Stimulated activated CD4-positive, alpha-beta T cell treated with anti-CD3 and anti-CD28 coated beads, Interleukin-4, amount 100 ng/mL, for 48 hours (primary cell): ENCODE data around the gene SF3B1.
"Not testable (repeated sequence)": the region's sequence is repeated elsewhere in the genome, so short reads cannot be mapped to it uniquely, and the experiment has no call there.

ENCODE experiments used
- DNase-seq, 2 donors: peaks; one replicate each; pipeline ENCODE4 v3.0.0-alpha.2; 2020; ENCODE audit warnings: low read depth in 2 of 2

Gene SF3B1

DNA sequence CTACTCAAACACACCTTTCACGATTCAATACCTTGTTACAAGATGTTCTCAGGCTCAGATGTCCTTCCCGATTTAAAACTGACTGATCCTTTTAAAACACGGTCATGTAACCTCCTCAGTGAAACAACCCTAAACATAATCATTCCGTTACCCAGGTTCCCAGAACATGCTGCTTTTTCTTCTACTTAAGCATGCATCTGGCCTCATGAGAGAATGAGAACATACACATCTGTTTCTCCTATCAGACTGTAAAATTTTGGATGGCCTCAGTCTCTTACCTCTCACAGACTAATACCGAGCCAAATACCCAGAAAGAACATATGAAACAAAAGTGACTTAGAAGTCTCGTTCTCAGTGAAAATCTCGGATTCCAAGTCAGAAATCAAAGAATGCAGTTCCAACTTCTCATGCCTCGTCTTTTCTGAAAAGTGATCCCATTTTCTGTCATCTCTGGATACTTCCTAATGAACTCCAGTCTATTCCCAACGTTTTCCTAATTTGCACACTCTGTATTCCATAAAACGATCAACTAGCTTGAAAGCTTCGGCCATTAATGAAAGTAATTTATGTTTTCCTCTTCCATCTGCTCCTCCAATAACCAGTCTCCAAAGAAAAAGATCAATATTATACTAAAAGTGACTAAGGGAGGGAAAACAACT lies 919 bp downstream of the SF3B1 start:
- no peak for DNase-seq

DNA sequence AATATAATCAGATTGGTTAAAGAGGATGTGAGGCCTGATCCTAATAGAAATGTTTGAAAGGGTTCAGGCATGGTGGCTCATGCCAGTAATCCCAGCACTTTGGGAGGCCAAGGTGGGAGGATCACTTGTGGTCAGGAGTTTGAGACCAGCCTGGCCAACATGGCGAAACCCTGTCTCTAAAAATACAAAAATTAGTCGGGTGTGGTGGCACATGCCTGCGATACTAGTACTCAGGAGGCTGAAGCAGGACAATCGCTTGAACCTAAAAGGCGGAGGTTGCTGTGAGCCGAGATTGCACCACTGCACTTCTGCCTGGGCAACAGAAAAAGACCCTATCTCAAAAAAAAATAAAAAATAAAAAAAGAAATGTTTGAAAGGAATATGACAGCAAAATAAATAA lies 2.3 kb downstream of the SF3B1 start:
- DNase-seq, result not testable (repeated sequence)

DNA sequence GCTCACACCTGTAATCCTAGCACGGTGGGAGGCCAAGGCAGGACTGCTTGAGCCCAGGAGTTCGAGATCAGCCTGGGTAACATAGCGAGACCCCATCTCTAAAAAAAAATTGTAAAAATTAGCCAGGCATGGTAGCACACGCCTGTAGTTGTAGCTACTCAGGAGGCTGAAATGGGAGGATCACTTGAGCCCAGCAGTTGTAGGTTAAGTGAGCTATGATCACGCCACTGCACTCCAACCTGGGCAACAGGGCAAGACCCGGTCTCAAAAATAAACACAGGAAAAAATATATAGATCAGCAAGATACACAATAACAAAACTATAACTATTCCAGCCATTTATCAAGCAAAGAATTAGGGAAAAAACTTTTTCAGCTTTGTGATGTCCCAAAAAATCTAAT lies 3.0 kb downstream of the SF3B1 start:
- DNase-seq, result no peak

DNA sequence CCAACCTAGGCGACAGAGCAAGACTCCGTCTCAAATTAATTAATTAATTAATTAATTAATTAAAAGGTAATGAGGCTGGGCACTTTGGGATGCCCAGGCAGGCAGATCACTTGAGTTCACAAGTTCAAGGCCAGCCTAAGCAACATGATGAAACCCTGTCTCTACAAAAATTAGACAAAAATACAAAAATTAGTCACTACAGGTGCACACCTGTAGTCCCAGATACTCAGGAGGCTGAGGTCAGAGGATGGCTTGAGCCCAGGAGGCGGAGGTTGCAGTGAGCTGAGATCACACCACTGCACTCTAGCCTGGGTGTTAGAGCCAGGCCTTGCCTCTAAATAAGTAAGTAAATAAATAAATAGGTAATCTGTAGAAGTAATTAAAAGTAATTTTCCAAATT lies 6.8 kb downstream of the SF3B1 start:
- DNase-seq, result no peak

DNA sequence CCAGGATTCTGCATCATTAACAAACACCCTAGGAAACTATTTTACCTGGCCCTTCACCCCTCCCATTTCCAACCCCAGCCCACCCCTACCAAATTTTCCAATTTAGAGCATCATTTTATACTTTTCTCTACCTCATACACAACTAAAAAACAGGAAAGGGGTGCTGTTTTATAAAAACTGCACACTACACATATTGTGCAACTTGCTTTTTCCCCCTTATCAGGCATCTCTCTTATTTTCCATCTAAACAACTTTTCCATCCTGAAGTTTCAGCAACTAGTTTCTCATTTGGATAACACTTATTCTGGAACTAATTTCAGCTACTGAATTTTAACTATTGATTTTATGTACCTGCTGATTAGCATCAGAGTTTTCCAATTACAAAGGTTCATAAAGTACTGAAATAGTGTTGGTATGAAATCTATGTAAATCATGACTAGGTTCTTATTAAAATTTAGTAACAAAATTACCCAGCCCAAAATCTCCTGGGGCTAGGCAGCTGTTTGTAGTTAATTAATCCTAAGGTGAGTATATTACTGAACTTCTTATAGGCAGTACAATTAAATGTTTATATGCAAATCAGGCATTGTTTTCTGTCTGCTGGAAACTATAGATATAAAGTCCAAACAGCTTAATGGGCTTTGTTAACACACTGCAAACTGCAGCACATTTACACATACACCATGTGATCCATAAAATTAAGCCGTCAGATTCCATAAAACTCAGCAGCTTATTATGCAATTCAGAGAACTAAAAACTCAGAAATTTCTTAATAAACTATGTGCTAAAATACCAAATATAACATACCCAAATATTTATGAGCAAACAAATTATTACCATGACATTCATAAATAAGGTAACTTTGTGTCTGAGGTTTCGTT lies 7.9 kb downstream of the SF3B1 start:
- DNase-seq, result no peak

DNA sequence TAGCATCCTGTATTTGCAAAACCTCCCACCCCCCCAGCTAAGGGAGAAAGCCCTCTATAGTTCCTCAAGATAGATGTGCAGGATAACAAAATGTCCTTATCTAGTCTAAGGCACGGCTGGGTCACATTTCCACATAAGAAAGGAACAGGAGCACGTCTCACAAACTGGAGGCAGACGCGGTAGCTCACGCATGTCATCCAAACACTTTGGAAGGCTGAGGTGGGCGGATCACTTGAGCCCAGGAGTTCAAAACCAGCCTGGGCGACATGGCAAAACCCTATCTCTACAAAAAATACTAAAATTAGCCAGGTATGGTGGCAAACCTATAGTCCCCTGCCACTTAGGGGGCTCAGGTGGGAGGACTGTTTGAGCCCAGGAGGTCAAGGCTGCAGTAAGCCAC lies 9.3 kb downstream of the SF3B1 start:
- DNase-seq, result no peak

DNA sequence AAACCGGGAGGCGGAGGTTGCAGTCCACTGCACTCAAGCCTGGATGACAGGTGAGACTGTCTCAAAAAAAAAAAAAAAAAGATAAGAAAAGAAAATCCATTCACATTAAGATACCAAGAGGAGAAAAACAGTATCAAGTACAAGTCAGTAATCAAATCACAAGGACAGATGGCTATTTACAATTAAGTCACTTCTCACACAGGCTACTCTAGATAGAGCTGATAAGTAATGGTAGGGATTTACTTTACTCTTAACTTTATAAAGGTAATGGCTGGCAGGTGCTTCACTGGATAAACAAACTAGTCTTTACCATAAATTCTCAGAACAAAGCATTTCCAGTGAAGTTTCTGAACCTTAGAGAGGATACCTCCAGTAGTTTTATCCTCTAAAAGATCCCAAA lies 11.5 kb downstream of the SF3B1 start:
- no peak for DNase-seq

DNA sequence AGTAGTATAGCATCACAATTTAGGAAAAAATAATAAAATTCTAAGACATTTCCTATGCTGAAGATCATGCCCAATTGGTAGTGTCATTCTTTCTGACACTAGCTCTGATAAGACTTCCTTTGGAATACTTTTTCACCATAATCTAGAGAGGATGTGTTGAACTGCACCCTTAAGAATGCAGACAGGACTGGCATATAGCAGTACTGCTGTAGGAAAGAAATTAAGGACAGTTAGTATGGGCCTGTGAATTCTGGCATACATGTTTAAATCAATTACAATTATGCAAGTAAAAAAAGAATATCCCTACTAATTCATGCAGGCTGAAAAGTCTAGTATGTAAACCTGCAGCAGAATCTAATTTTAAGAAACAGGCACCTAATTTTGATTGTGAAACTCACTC lies 15.4 kb downstream of the SF3B1 start:
- DNase-seq, result no peak

DNA sequence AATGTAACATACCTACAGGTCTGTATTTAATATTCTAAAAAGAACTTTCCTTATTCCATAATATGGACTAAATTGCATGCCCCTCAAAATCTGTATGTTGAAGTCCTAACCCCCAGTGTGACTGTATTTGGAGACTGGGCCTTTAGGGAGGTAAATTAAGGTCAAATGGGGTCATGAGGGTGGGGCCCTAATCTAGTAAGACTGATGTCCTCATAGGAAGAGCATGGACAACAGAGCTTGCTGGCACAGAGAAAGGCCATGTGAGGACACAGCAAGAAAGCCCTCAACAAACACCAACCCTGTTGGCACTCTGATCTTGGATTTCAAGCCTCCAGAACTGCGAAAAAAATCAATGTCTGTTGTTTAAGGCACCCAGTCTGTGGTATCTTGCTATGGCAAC lies 18.6 kb downstream of the SF3B1 start:
- no peak for DNase-seq

DNA sequence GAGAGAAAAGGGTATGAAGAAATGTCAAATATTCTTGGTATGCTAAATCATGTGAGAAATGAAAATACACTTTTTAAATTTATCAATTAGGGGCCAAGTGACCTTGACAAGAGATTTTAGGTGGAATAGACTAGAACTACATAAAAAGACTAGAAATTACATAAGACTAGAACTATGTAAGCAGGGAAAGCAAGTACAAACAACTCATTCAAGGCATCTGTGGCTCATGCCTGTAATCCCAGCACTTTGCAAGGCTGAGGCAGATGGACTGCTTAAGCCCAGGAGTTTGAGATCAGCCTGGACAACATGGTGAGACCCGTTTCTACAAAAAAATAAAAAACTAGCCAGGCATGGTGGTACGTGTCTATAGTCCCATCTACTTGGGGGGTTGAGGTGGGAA lies 20.3 kb downstream of the SF3B1 start:
- DNase-seq, result no peak

DNA sequence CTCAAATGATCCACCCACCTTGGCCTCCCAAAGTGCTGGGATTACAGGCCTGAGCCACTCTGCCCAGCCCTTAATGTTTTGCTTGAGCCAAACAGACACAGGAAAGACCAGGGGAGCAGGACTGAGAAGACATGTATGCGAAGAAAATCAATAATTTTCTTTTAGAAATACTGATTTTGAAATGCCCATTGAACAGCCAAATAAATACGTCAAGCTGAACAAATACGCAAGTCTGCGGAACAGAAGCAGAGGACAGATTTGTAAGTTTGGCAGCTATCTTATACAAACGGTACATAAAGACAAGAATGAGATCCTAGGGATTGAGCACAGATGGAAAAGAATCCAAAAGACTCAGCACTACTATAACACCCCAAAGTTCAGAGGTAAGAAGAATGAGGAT lies 20.8 kb downstream of the SF3B1 start:
- DNase-seq, result no peak

DNA sequence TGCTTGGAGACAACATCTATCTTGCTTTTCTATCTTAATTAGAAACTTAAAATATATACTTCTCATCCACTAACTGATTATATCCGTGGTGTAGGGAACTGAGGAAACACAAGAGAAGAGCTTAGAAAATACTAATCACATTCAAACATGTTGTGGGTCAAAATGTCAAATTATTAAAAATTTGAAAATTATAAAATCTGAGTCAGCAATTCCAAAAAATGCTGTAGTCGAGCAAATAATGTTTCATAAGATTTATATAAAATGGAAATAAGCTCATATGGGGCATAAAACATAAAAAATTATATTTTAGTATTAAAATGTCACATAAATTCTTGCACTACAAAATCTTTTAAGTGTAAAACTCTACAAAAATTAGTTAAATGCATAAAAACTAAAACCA lies 29.2 kb downstream of the SF3B1 start:
- DNase-seq, result no peak

DNA sequence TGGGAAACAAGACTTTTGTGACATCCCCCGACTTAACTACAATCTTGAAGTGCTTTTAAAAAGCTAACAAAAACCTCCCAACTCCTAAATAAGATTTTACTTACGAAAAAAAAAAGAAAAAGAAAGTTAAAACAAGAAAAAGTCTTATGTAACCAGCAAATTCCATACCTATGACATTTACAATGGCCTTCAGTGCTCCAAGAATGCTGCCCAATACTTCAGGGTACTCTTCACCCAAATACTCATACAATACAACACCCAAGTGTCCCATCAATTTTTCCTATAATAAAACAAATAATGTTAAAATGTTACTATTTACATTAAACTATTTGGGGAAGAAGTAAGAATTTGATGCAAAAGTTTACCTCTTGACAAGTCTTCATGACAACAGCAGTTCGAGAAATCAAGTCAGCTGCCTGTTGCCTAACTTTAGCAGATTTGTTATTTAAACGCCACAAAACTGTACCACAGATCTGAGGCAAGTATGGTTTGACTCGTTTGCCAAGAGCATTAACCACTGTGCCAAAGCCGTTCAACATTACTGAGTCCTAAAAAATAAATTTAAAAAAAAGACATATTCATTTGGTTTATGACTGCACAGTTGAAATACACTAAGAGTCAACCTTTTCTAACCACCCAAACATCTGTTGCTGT lies 34.8 kb downstream of the SF3B1 start:
- DNase-seq, result no peak

DNA sequence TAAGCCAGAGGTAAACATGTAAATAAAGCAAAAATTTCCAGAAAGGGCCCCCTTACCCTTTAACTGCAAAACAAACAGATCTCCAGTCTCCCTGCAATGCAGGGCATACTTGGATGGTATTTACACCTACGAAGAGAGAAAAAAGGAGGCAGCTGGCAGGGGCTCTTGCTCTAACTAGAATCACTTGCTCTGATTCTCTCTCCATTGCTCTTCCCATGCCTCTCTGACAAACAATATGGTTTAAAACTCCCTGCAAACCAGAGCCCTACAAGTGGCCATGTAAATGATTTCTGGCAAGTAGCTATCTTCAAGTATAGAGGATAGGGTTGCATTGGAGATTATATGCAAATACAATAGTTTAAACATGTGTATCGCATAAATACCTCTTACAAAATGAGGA lies 35.9 kb downstream of the SF3B1 start:
- DNase-seq, result no peak

DNA sequence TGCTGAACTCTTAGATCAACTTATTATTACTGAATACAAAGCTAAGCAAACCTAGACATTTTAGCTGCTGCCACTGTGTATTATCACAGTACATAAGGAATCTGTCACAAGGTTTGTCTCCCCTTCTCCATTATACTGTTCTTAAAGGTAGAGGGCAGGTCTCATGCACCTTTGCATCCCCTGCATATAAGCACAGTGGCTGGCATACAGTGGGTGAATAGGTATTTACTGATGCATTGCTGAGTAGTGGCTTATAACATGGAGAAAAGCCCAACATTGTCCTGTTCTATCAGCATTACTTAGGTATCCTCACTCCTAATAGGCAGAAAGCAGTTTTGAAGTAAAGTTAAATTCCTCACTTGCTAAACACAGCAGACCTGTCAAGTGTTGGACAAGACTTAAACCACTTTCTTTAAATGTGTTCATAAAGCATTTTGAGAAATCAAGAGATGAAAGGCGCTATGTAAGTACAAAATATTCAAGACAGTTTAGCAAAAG lies 43.6 kb downstream of the SF3B1 start:
- DNase-seq, result no peak

DNA sequence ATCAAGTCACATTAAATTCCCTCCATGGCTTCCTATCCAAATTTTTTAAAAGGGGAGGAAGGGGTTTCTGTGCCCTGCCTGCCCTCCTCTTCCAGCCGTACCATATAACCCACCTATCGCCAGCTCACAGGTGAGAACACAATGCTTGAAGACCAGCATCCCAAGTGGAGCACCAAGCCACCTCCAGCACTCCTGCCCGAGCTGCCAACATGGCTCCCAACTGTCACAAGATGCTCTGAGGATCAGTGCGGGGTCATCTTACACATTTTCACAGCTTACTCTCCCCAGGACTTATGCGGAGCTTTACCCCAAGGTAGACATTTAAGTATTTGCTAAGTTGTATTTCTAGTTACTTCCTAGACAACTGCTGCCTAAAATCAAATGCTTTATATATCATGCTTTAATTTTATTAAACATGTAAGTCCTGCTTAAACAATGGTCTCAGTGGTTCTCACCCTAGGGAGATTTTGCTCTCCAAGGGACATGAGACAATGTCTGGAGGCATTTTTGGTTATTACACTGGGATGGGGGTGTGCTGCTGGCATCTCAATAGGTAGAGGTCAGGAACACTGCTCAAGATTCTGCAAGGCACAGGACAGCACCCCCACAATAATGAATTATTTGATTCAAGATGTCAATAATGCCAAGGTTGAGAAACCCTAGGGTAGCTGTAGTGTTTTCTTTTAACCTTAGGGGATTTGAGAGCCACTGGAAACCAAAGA lies 45.8 kb downstream of the SF3B1 start:
- DNase-seq, result no peak

DNA sequence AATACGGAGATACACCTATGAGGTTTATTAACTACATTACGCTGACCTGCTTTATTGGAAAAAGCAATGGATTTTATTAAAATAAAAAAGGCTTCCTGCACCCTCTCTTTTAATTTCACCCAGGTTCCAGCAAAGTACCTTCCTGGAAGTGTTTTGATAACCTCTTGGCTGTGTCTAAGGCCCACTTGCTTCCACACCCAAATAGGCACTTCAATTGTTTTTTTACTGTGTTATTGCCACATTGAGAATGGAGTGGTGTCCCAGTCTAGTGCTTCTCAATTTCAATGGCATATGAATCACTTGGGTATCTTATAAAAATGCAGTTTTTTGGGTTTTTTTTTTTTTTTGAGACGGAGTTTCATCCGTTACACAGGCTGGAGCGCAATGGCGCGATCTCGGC lies 47.6 kb downstream of the SF3B1 start:
- DNase-seq, result no peak

DNA sequence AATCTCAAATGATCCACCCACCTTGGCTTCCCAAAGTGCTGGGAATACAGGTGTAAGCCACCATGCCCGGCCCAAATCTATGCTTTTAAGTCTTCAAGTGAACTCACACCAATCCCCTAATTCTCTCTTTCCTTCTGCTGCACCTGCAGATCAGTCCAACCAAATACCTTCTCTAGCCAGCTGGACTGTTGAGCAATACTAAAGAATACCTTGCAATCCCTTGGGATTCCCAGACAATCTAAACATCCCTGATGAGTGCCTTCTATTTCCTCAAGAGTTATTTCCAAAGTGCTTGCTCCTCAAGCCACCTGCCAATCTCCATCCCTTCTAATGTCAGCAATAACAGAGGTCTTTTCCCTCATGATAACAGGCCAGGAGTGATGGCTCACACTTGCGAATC lies 48.6 kb downstream of the SF3B1 start:
- DNase-seq, result no peak

DNA sequence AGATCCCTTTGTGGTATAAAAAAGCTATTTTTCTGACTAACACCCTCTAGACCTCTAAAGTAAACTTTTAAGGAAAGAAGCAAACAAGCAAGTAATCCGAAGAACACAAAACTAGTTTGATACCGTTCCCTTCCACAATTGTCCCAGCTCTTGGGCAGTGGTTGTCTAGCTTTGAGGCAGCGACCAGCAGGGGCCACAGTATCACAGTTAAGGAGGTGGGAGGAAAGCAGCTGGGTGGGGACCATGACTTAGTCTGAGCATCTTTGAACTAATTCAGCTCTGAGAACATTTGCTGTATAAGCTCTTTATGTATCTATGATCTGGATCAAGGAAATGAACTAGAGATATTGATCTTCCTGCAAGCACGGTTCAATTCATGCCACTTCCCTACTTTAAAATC lies 51.0 kb downstream of the SF3B1 start:
- DNase-seq, result no peak

DNA sequence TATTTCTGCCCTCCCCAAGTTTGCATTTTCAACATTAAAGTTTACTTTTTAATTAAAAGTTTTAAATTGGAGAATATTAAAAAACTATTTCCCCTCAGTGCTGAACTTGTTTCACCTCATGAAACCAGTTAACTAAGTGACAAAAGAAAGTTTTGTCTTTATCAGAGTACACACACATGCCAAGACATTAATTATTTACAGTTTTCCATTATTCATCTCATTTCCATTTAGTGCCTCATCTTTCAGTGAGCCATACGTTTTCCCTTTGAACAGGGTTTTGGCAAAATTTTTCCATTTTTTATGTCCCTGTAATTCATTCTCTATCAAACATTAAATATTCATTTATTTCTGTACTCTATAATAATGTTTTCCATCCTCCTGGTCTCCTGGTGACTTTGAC lies 53.2 kb downstream of the SF3B1 start:
- no peak for DNase-seq

DNA sequence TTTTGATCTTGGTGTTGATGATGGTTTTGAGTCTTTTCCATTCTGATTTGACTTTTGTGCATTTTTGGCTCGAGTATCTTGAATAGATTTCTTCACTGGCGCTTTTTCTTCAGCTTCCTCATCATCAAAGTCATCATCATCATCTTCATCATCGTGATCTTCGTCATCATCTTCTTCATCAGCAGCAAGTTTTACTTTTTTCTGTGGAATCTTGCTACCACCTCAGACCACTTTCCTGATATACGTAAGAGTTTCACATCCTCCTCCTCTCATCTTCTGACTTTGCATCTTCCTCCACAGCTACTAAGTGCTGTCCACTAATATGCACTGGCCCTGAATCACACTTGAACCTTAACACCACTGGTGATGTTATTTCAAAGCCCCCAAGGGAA lies 54.9 kb downstream of the SF3B1 start:
- not testable (repeated sequence) for DNase-seq

DNA sequence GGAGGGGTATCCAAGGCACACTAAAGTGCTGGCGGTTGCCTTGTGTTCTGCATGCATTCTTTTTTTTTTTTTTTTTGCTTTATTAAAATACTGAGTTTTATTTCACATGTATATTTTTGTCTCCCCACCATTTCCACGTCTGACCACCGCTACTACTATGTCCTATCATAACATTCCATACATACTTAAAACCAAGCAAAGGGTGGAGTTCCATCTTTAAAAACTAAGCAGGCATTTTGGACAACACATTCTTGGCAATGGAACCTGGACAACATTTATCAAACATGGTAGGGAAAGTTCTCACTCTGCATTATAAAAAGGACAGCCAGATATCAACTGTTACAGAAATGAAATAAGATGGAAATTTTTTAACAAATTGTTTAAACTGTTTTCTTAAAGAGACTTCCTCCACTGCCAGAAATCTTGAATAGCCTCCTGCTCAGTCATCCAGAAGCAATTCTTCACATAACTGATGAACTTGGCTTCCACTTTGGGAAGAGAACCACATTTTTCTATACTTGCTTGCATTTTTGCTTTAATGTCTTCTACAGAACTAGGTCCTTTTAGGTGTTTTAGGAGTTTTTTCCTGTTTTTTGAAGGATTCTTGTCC lies 55.4 kb downstream of the SF3B1 start:
- not testable (repeated sequence) for DNase-seq
